ENCODE data around the gene ARID5A.

ARID5A gene

GRCh38 chr2:96503637-96504243 lies 32.8 kb upstream of the ARID5A start:
- TF ChIP-seq ZFX (IDR thresholded peaks at IDR 0.05): no peak
- no peak for TF ChIP-seq CTCF (conservative IDR thresholded peaks at IDR 0.05)

GRCh38 chr2:96505231-96505889 lies 31.2 kb upstream of the ARID5A start, which contains the start of gene NEURL3:
TSS of gene NEURL3 (minus strand) at chr2:96505357. CDS start at chr2:96505286, 71 bp downstream.
- no peak within 1 kb of the TSS for H3K27ac ChIP-seq
- TF ChIP-seq ZFX (IDR thresholded peaks at IDR 0.05) (no peak), CTCF (conservative IDR thresholded peaks at IDR 0.05) (no peak)

More at GRCh38 chr2:96503637-96504243, 32.8 kb upstream of the ARID5A start:
- no peak overlapping the region for H3K27ac ChIP-seq

DNA sequence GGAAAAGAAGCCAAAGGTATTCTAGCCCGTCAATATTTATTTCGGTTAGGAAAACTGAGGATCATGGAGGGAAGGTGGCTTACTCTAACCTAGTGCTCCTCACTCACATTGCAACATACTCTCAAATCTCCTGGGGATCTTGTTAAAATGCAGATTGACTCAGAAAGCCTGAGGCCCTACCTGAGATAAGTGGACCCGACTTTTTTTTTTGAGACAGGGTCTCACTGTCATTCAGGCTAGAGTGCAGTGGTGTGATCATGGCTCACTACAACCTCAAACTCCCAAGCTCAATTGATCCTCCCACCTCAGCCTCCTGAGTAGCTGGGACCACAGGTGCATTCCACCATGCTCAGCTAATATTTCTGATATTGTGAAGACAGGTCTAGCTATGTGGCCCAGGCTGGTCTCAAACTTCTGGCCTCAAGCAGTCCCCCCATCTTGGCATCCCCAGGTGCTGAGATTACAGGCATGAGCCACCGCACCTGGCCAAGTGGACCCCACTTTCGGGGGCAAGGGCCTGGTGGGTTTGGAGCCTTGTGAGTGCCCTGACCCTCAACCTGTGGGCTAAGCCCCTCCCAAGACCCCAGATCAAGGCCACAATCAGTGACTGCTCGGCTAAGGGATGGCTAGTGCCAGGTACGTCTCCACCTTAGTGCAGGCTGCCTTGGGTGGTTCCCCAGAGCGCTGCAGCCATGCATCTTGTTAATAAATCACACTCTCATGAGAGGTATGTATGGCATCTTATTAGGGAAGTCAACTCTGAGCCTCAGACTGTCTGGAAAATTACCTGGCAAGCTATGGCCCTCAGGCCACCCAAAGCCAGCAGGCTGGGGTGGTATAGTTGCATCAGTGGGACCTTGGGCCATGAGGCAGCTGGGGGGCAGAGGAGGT lies 30.3 kb upstream of the ARID5A start:
- H3K27ac ChIP-seq: no peak overlapping the region
- TF ChIP-seq CTCF (conservative IDR thresholded peaks at IDR 0.05) (no peak), ZFX (IDR thresholded peaks at IDR 0.05) (no peak)

DNA sequence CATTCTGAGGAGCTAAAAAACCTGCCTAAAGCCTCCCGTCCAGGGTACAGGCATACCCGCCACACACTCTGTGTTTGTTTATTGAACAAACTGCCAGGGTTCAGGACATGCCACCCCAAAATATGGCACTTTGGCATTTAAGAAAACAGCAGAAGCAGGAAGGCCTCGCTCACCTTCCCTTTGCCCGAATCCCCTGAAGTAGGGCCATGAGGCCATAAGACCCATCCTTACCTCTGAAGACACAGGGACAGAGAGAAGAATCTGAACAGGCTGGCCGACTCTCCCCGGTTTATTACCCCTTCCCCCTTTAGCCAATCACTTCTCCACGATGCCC lies 29.7 kb upstream of the ARID5A start:
- no peak overlapping the region for H3K27ac ChIP-seq
- TF ChIP-seq CTCF (conservative IDR thresholded peaks at IDR 0.05): no peak
- no peak for TF ChIP-seq ZFX (IDR thresholded peaks at IDR 0.05)

DNA sequence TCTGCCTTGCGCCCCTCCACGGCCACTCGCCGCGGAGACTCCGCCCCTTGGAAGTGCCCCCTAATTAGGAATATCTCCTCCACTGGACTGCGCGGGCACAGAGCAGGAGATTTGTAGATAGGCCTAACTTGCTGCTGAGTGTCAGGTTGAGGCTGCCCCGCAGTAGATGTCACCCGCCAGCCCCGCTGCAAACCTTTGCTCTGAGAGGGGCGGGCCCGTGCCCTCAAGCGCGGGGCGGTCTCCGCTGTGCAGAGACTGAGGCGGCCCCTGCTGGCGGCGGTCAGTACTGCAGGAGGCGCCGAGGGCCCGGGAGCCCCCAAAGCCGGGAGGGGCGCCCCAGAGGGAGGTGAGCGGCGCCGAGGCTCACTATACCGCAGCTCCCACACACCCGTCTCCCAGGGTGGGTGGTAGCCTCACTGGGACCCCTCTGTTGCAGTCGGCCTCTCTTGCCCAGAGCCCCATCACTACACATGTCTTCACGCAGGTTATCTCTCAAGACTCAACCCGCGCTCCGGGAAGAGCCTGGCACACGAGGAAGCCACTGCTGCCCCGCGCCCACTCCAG lies 28.5 kb upstream of the ARID5A start:
- TF ChIP-seq CTCF (conservative IDR thresholded peaks at IDR 0.05): peak; percentile 97
- no peak for TF ChIP-seq ZFX (IDR thresholded peaks at IDR 0.05)
- H3K27ac ChIP-seq: no peak overlapping the region

GRCh38 chr2:96508521-96509113 lies 27.9 kb upstream of the ARID5A start:
- H3K27ac ChIP-seq: no peak overlapping the region

More at GRCh38 chr2:96508521-96509113, 27.9 kb upstream of the ARID5A start:
- TF ChIP-seq CTCF (conservative IDR thresholded peaks at IDR 0.05) (no peak), ZFX (IDR thresholded peaks at IDR 0.05) (no peak)

Data from C4-2B (cell line).